Right atrium auricular region (tissue), 2 donors: Measurements from ENCODE around the gene NYAP2. TPM values are rescaled to one million over a fixed set of nuclear protein-coding genes. Genes with fewer than 3 reads are reported as not detected.
A peak's percentile ranks its signal among the peaks of the same experiment; 100 is the strongest.

Experiments
- DNase-seq: peaks from one replicate; pipeline ENCODE4 v3.0.0-alpha.2; 2019; ENCODE audit warnings: low spot score
- H3K27ac ChIP-seq, 2 donors: fragments of 200-600 bp; sonication (generic); 1 replicate in 1 of 2; 2 replicates in 1 of 2; pipeline ENCODE4 v1.5.1; 2016 to 2019
- H3K27me3 ChIP-seq, 2 donors: fragments of 200-600 bp; sonication (generic); one replicate each; pipeline versions ENCODE4 v1.5.1 to v1.6.0; 2017 to 2019
- H3K36me3 ChIP-seq: fragments of 200-600 bp; sonication (generic); one replicate; pipeline ENCODE4 v1.5.1; 2016
- H3K4me1 ChIP-seq, 2 donors: fragments of 200-600 bp; sonication (generic); one replicate each; pipeline versions ENCODE4 v1.5.1 to v1.6.0; 2017 to 2019
- H3K4me3 ChIP-seq, 2 donors: fragments of 200-600 bp; sonication (generic); 1 replicate in 1 of 2; 2 replicates in 1 of 2; pipeline ENCODE4 v1.5.1; 2017 to 2019; ENCODE audit warnings: mild to moderate bottlenecking in 1 of 2, moderate library complexity in 1 of 2
- H3K9me3 ChIP-seq, 2 donors: fragments of 200-600 bp; sonication (generic); one replicate each; pipeline ENCODE4 v1.5.1; 2019
- total RNA-seq, 2 donors: library from RNA; depleted of rRNA; stranded (reverse); fragments of >200 nt; gene quantifications; one replicate each; pipeline ENCODE4 v1.1.0, GENCODE V29; 2016
- TF ChIP-seq, protein P1 (sequence below), 2 donors: fragments of 200-600 bp; sonication (generic); IDR thresholded peaks; one replicate each; pipeline ENCODE4 v1.5.1; 2019; ENCODE audit warnings: antibody characterized with exemption in 2 of 2

The NYAP2 gene
- total RNA-seq, 2 donors from 2014 or later: not detected

DNA sequence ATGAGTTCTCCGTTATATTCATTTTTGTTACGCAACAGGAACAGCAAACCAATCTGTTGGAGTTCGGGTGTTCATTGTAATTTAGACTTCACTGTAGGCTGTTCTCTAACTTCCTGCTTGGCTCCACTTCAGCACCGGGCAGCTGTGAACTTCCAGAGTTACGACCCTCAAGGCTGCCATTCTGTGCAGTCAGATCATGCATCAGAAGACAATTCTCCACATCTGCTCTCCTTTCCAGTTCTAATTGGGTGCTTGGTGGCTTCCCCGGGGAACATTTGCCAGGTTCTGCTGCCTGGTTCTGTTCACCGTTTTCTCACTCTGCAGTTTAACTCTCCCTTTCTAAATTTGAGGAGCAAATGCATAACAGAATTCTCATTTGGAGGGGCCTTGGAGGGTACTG is 237.7 kb downstream of the NYAP2 start:
- Histone ChIP-seq H3K27me3 (no peaks in the 10 kb centered on the region), H3K36me3 (no peaks in the 10 kb centered on the region), H3K27ac (no peak overlapping the region), H3K4me3 (no peak overlapping the region), H3K4me1 (no peaks in the 10 kb centered on the region), H3K9me3 (no peaks in the 10 kb centered on the region)
- no peak for DNase-seq
- TF ChIP-seq, protein P1, sequence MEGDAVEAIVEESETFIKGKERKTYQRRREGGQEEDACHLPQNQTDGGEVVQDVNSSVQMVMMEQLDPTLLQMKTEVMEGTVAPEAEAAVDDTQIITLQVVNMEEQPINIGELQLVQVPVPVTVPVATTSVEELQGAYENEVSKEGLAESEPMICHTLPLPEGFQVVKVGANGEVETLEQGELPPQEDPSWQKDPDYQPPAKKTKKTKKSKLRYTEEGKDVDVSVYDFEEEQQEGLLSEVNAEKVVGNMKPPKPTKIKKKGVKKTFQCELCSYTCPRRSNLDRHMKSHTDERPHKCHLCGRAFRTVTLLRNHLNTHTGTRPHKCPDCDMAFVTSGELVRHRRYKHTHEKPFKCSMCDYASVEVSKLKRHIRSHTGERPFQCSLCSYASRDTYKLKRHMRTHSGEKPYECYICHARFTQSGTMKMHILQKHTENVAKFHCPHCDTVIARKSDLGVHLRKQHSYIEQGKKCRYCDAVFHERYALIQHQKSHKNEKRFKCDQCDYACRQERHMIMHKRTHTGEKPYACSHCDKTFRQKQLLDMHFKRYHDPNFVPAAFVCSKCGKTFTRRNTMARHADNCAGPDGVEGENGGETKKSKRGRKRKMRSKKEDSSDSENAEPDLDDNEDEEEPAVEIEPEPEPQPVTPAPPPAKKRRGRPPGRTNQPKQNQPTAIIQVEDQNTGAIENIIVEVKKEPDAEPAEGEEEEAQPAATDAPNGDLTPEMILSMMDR (IDR thresholded peaks at IDR 0.05): no peak

DNA sequence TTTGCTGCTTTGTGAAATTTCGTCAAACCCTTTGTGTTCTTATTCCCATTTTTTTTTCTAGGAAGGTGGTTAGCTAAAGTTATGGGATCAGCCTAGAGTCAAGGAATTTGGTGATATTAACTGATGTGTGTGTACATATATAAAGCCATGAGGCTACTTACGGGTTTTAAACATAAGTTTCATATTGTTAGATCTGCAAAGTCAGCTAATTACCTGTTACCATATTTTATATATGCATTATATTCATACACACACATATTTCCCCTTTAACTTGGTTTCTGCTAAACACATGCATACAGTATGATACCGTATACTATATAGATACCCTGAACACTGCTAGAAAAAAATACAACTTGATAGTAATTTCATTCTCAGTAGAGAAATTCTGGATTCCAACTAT is 241.0 kb downstream of the NYAP2 start:
- TF ChIP-seq, protein P1 (IDR thresholded peaks at IDR 0.05): no peak
- no peak for DNase-seq
- Histone ChIP-seq H3K36me3 (no peaks in the 10 kb centered on the region), H3K4me1 (no peaks in the 10 kb centered on the region), H3K9me3 (no peaks in the 10 kb centered on the region), H3K27me3 (no peaks in the 10 kb centered on the region), H3K27ac (no peak overlapping the region), H3K4me3 (no peak overlapping the region)

DNA sequence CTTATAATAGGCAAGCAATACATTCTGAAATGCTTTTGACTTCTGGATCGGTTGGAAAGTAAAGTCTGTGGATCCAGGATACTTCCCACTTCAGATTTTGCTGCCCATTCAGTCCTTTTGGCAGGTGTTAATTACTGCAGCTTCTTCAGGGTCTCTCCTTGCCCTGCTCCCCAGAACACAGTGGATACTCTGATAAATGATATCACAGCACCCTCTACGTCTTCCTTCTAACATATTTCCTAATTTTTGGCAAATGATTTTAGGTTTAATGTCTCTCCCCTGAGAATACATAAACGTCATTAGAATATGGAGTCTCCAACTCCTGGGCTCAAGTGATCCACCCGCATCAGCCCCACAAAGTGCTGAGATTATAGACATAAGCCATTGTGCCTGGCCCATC is 249.8 kb downstream of the NYAP2 start:
- no peak overlapping the region for H3K27ac ChIP-seq
- no peak for DNase-seq
- no peaks in the 10 kb centered on the region for H3K4me1 ChIP-seq
- H3K9me3 ChIP-seq: no peaks in the 10 kb centered on the region
- H3K36me3 ChIP-seq: no peaks in the 10 kb centered on the region
- TF ChIP-seq, protein P1 (IDR thresholded peaks at IDR 0.05): no peak
- H3K27me3 ChIP-seq: no peaks in the 10 kb centered on the region
- no peak overlapping the region for H3K4me3 ChIP-seq

DNA sequence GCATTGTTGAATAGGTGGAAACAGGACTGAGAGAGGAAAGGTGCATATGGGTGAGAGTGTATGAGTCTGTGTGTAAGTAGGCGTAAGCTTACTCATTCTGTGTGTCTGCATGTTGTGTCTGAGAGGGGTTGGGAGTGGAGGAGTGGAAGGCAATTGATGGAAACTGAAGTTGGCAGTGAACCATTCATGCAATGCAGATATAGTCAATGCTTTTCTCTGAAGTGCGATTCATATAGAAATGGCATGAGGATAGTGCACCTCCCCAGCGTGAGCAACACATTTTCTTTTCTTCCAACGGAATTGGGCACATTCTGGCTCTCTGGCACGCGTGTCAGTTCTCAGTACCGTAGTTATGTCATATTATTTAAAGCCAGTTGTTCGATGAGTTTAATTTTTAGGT is 250.5 kb downstream of the NYAP2 start:
- Histone ChIP-seq H3K27me3 (no peaks in the 10 kb centered on the region), H3K9me3 (no peaks in the 10 kb centered on the region), H3K4me1 (no peaks in the 10 kb centered on the region), H3K36me3 (no peaks in the 10 kb centered on the region), H3K4me3 (no peak overlapping the region), H3K27ac (no peak overlapping the region)
- no peak for DNase-seq
- TF ChIP-seq, protein P1 (IDR thresholded peaks at IDR 0.05): no peak

DNA sequence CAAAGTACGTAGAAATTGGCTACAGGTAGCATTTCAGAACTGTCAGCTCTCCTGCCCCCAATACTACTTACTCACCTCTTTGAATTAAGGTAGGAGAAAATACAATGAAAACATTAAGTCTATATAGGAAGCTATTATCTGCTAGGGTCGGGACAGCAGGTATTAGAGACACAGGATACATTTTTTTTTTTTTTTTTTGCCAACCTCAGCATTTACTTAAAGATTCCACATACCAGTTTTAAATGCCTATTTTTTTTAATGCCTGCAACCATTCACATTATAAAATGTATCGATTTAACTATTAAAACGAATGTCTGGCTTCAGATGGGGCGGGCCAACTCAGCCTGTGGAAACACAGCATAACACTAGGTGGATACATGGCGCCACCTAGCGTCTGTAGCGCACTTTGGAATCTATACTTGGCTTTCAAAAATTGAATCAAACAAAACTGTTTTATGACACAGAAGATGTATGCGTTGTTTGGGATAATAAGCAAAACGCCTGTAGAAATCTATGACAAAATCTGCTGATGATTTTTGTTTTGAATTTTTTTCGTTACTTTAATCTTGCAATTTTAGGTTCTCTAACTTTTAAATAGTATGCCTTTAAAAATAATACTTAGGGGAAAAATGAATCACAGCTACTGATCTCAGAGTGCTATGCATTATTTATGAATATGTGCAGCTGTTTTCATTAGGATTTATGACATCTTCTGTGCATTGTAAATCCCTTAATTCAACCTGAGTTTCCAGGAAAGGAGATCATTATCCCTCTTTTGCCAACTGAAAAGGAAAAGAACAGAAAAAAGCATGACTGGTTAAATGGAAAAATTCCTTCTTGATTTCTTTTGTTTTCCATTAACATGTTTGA is 261.0 kb downstream of the NYAP2 start:
- Histone ChIP-seq H3K27ac (no peak overlapping the region), H3K4me3 (no peak overlapping the region), H3K36me3 (no peaks in the 10 kb centered on the region), H3K9me3 (no peaks in the 10 kb centered on the region), H3K27me3 (no peaks in the 10 kb centered on the region), H3K4me1 (no peaks in the 10 kb centered on the region)
- peak; percentile 78 for DNase-seq
- TF ChIP-seq, protein P1 (IDR thresholded peaks at IDR 0.05): peak; percentile 57 to 83

DNA sequence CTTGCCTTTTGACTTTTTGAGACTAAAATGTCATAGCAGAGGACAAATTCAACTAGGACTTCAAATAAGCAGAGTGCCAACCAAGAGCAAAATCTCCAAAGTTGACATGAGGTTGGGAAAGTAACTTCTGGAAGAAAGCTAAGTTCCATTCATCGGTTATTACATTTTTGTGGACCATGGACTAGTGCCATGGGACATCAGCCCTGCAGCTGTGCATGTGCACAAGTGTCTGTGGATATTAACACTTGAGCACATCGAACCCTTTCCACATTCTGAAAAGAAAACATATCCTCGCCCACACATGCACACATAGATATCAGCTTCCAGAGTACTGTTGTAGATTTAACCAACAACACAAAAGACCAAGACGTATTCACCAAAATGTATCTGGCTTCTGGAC is 262.6 kb downstream of the NYAP2 start:
- Histone ChIP-seq H3K4me3 (no peak overlapping the region), H3K9me3 (no peaks in the 10 kb centered on the region), H3K4me1 (no peaks in the 10 kb centered on the region), H3K27me3 (no peaks in the 10 kb centered on the region), H3K27ac (no peak overlapping the region), H3K36me3 (no peaks in the 10 kb centered on the region)
- DNase-seq: no peak
- TF ChIP-seq, protein P1 (IDR thresholded peaks at IDR 0.05): no peak
